Ureter (tissue), 1 donor: ENCODE measurements around the gene AP4M1. TPM values are rescaled to one million over a fixed set of nuclear protein-coding genes. Genes with fewer than 3 reads are reported as not detected.

Source experiments
- DNase-seq: peaks from one replicate; pipeline ENCODE4 v3.0.0-alpha.2; 2020; ENCODE audit warnings: low spot score
- total RNA-seq: library from RNA; stranded (reverse); gene quantifications from one replicate; pipeline ENCODE4 v1.2.4, GENCODE V29; 2023
- donor health status: DM: yes; HTN: yes; CAD: no.

Gene AP4M1
- total RNA-seq, 1 donor from 2014 or later = 19.5 TPM

GRCh38 chr7:100157334-100158228 is 56.1 kb downstream of the AP4M1 start:
- peak; percentile 44 for DNase-seq

Other genes starting within 250 kb of the AP4M1 start
- not detected for gene OR2AE1, start 224.6 kb upstream of the AP4M1 start, total RNA-seq
- 36.3 TPM for gene TRIM4, start 182.1 kb upstream of the AP4M1 start, total RNA-seq
- not detected for gene GJC3, start 172.0 kb upstream of the AP4M1 start, total RNA-seq
- 6.2 TPM for gene AZGP1, start 125.6 kb upstream of the AP4M1 start, total RNA-seq
- gene ZKSCAN1, start 86.0 kb upstream of the AP4M1 start, total RNA-seq = 105 TPM
- 13.3 TPM for gene ZSCAN21, start 51.9 kb upstream of the AP4M1 start, total RNA-seq
- gene ZNF3, start 19.9 kb upstream of the AP4M1 start, total RNA-seq = 41.3 TPM
- 121 TPM for gene COPS6, start 12.7 kb upstream of the AP4M1 start, total RNA-seq
- gene MCM7, start 246 bp upstream of the AP4M1 start, total RNA-seq = 52.4 TPM
- 47.4 TPM for gene TAF6, start 17.7 kb downstream of the AP4M1 start, total RNA-seq
- 8.7 TPM for gene CNPY4, start 18.0 kb downstream of the AP4M1 start, total RNA-seq
- 1.5 TPM for gene MBLAC1, start 25.3 kb downstream of the AP4M1 start, total RNA-seq
- gene LAMTOR4, start 47.3 kb downstream of the AP4M1 start, total RNA-seq = 108 TPM
- gene TRAPPC14, start 57.1 kb downstream of the AP4M1 start, total RNA-seq = 35.5 TPM
- gene GAL3ST4, start 67.0 kb downstream of the AP4M1 start, total RNA-seq = 7.1 TPM
- 5.1 TPM for gene GPC2, start 75.7 kb downstream of the AP4M1 start, total RNA-seq
- gene STAG3, start 76.3 kb downstream of the AP4M1 start, total RNA-seq = 1.9 TPM
- 1.1 TPM for gene PVRIG, start 118.3 kb downstream of the AP4M1 start, total RNA-seq
- not detected for gene SPDYE3, start 206.1 kb downstream of the AP4M1 start, total RNA-seq